H1 (cell line): ENCODE results near the gene PDE9A.

Experiments
- ATF3 ChIP-seq: IDR thresholded peaks from 2 replicates; pipeline ENCODE4 v1.6.1; 2011; ENCODE audit warnings: low read depth, mild to moderate bottlenecking, low read length; ENCODE audit not compliant: insufficient read depth
- CHD2 ChIP-seq: IDR thresholded peaks from 2 replicates; pipeline ENCODE4 v1.6.1; 2012; ENCODE audit warnings: low read length, improper control_type of control experiment
- CREB1 ChIP-seq: IDR thresholded peaks from 2 replicates; pipeline ENCODE4 v1.6.1; 2012; ENCODE audit warnings: inconsistent platforms
- CTCF ChIP-seq, 3 experiments: IDR thresholded peaks; 1 replicate in 2 of 3; 2 replicates in 1 of 3; pipeline versions ENCODE4 v1.5.1 to v1.6.1; 2011; ENCODE audit warnings: low read length in 3 of 3, mild to moderate bottlenecking in 3 of 3, inconsistent platforms in 2 of 3, low read depth in 1 of 3, moderate library complexity in 1 of 3; ENCODE audit not compliant: insufficient read depth in 1 of 3; ENCODE audit errors: control extremely low read depth in 1 of 3
- JUND ChIP-seq: IDR thresholded peaks from 2 replicates; pipeline ENCODE4 v1.6.1; 2011; ENCODE audit warnings: mild to moderate bottlenecking, improper control_type of control experiment, low read length
- KDM1A ChIP-seq: fragments of 200-600, 300-600 bp; sonication (generic); IDR thresholded peaks from 2 replicates; pipeline ENCODE4 v1.7.1; 2016; ENCODE audit warnings: mild to moderate bottlenecking, low read length, borderline replicate concordance
- POLR2A ChIP-seq, 2 experiments: IDR thresholded peaks; 1 replicate in 1 of 2; 2 replicates in 1 of 2; pipeline ENCODE4 v1.6.1; 2011; ENCODE audit warnings: low read depth in 2 of 2, low read length in 2 of 2, mild to moderate bottlenecking in 2 of 2; ENCODE audit errors: control extremely low read depth in 1 of 2
- POLR2AphosphoS5 ChIP-seq: IDR thresholded peaks from 2 replicates; pipeline ENCODE4 v1.6.1; 2011; ENCODE audit warnings: low read depth, low read length
- POU5F1 ChIP-seq: IDR thresholded peaks from 2 replicates; pipeline ENCODE4 v1.6.1; 2011; ENCODE audit warnings: low read depth, mild to moderate bottlenecking, low read length, moderate library complexity
- RFX5 ChIP-seq: IDR thresholded peaks from 2 replicates; pipeline ENCODE4 v1.6.1; 2011; ENCODE audit warnings: low read depth, low read length, improper control_type of control experiment, borderline replicate concordance
- SP4 ChIP-seq: IDR thresholded peaks from 2 replicates; pipeline ENCODE4 v1.6.1; 2012; ENCODE audit warnings: low read length, inconsistent platforms
- SUZ12 ChIP-seq: fragments of 200-600 bp; sonication (generic); IDR thresholded peaks from 2 replicates; pipeline ENCODE4 v1.6.1; 2012; ENCODE audit warnings: mild to moderate bottlenecking, inconsistent platforms, low read length, moderate library complexity, mixed read lengths
- TCF12 ChIP-seq: IDR thresholded peaks from 2 replicates; pipeline ENCODE4 v1.6.1; 2011; ENCODE audit warnings: low read depth, mild to moderate bottlenecking, low read length

GRCh38 chr21:42637267-42638041, 16.0 kb upstream of the PDE9A start:
- no peak for TF ChIP-seq POLR2AphosphoS5
- no peak for TF ChIP-seq POLR2A (IDR thresholded peaks at IDR 0.05; ENCODE audit: control extremely low read depth in 1 of 2, low read depth in 2 of 2, low read length in 2 of 2)
- TF ChIP-seq SP4, result no peak
- no peak for TF ChIP-seq CHD2
- no peak for TF ChIP-seq JUND
- TF ChIP-seq CTCF (IDR thresholded peaks at IDR 0.05; ENCODE audit: control extremely low read depth in 1 of 3, insufficient read depth in 1 of 3, low read depth in 1 of 3, low read length in 3 of 3), result no peak
- TF ChIP-seq RFX5, result no peak
- no peak for TF ChIP-seq SUZ12
- no peak for TF ChIP-seq ATF3
- no peak for TF ChIP-seq KDM1A
- TF ChIP-seq POU5F1, result no peak
- TF ChIP-seq CREB1, result no peak
- TF ChIP-seq TCF12, result no peak
